HEK293 (cell line): ENCODE measurements around the gene SREBF1.

ENCODE experiments used
- KLF10 ChIP-seq: fragments of 450-650 bp; IDR thresholded peaks from 2 replicates; pipeline ENCODE4 v1.5.1; 2018; ENCODE audit warnings: missing biosample characterization, mild to moderate bottlenecking, missing genetic modification characterization
- MZF1 ChIP-seq: fragments of 450-650 bp; formaldehyde crosslinking; IDR thresholded peaks from 2 replicates; pipeline ENCODE4 v1.5.1; 2017; ENCODE audit warnings: missing biosample characterization, missing genetic modification characterization, borderline replicate concordance
- SETDB1 ChIP-seq: IDR thresholded peaks from one replicate; pipeline ENCODE4 v1.6.1; 2017; ENCODE audit warnings: mild to moderate bottlenecking, low read length, moderate library complexity, mixed read lengths; ENCODE audit not compliant: insufficient read length
- WT1 ChIP-seq: fragments of 450-650 bp; formaldehyde crosslinking; IDR thresholded peaks from 2 replicates; pipeline ENCODE4 v1.5.1; 2016; ENCODE audit warnings: missing biosample characterization, missing genetic modification characterization
- ZBTB1 ChIP-seq: fragments of 450-650 bp; formaldehyde crosslinking; IDR thresholded peaks from 2 replicates; pipeline ENCODE4 v1.5.1; 2016; ENCODE audit warnings: missing biosample characterization, missing genetic modification characterization
- ZBTB10 ChIP-seq: fragments of 450-650 bp; formaldehyde crosslinking; IDR thresholded peaks from 2 replicates; pipeline ENCODE4 v1.5.1; 2016; ENCODE audit warnings: missing biosample characterization, missing genetic modification characterization
- ZBTB8A ChIP-seq: fragments of 450-650 bp; formaldehyde crosslinking; IDR thresholded peaks from 2 replicates; pipeline ENCODE4 v1.5.1; 2016; ENCODE audit warnings: missing biosample characterization, missing genetic modification characterization
- ZNF155 ChIP-seq: fragments of 450-650 bp; formaldehyde crosslinking; IDR thresholded peaks from 2 replicates; pipeline ENCODE4 v1.5.1; 2016; ENCODE audit warnings: missing biosample characterization, missing genetic modification characterization
- ZNF324 ChIP-seq: fragments of 450-650 bp; formaldehyde crosslinking; IDR thresholded peaks from 2 replicates; pipeline ENCODE4 v1.5.1; 2016; ENCODE audit warnings: missing biosample characterization, missing genetic modification characterization
- ZNF626 ChIP-seq: fragments of 450-650 bp; sonication (Bioruptor Pico); formaldehyde crosslinking; IDR thresholded peaks from 2 replicates; pipeline ENCODE4 v1.5.1; 2018; ENCODE audit warnings: missing biosample characterization, missing genetic modification characterization, inconsistent platforms
- ZNF785 ChIP-seq: fragments of 450-650 bp; formaldehyde crosslinking; IDR thresholded peaks from 2 replicates; pipeline ENCODE4 v1.5.1; 2016; ENCODE audit warnings: missing biosample characterization, missing genetic modification characterization
- ZNF791 ChIP-seq: fragments of 450-650 bp; formaldehyde crosslinking; IDR thresholded peaks from 2 replicates; pipeline ENCODE4 v1.5.1; 2016; ENCODE audit warnings: missing biosample characterization, missing genetic modification characterization
- TF ChIP-seq, protein P1 (sequence below): fragments of 450-650 bp; formaldehyde crosslinking; IDR thresholded peaks from 2 replicates; pipeline ENCODE4 v1.5.1; 2016; ENCODE audit warnings: missing biosample characterization, missing genetic modification characterization, low read depth
- TF ChIP-seq, protein P2 (sequence below): fragments of 450-650 bp; formaldehyde crosslinking; IDR thresholded peaks from 2 replicates; pipeline ENCODE4 v1.5.1; 2016; ENCODE audit warnings: missing biosample characterization, missing genetic modification characterization
- TF ChIP-seq, protein P3 (sequence below): fragments of 450-650 bp; formaldehyde crosslinking; IDR thresholded peaks from 2 replicates; pipeline ENCODE4 v1.5.1; 2017; ENCODE audit warnings: missing biosample characterization, missing genetic modification characterization
- TF ChIP-seq, protein P4 (sequence below): fragments of 450-650 bp; formaldehyde crosslinking; IDR thresholded peaks from 2 replicates; pipeline ENCODE4 v1.5.1; 2017; ENCODE audit warnings: missing biosample characterization, missing genetic modification characterization
- TF ChIP-seq, protein P5 (sequence below): fragments of 450-650 bp; formaldehyde crosslinking; IDR thresholded peaks from 2 replicates; pipeline ENCODE4 v1.5.1; 2016; ENCODE audit warnings: missing biosample characterization, missing genetic modification characterization

The SREBF1 gene

DNA sequence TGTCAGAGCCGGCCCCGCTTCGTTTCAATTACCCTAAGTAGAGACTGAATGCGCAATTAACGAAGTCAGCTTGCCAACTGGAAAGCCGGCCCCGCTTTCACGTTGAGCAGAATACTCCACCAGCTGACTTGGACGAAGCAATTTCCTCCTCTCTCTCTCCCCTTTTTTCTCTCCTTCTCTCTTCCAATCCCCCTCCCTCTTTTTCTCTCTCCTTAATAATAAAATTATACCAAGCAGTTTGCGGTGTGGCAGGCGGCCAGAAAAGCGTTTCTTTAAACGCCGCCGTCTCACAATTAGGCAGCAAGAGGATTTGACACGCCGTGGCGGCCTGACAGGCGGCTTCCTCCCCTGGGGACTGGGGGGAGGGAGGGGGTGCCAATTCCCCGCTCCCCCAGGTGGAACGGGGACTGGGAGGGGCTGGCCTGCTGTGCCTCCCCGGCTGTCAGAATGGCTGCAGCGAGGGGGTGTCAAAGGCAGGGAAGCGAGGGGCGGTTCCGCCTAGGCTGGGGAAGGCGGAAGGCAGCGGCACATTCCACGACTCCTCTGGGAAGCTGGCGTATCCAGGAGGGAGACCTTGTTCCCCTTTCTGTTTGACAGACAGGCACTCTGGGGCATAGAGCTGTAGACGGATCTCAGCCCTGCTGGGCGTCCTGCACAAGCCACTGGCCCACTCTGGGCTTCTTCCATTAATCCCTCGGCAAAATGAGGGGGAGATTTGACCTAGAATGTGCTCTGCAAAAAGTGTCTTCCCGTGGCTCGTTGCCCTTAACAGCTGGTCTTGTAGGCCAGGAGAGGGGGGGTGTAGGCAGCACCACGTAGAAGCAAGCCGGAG is 52.7 kb downstream of the SREBF1 start (continued):
- TF ChIP-seq, protein P1, sequence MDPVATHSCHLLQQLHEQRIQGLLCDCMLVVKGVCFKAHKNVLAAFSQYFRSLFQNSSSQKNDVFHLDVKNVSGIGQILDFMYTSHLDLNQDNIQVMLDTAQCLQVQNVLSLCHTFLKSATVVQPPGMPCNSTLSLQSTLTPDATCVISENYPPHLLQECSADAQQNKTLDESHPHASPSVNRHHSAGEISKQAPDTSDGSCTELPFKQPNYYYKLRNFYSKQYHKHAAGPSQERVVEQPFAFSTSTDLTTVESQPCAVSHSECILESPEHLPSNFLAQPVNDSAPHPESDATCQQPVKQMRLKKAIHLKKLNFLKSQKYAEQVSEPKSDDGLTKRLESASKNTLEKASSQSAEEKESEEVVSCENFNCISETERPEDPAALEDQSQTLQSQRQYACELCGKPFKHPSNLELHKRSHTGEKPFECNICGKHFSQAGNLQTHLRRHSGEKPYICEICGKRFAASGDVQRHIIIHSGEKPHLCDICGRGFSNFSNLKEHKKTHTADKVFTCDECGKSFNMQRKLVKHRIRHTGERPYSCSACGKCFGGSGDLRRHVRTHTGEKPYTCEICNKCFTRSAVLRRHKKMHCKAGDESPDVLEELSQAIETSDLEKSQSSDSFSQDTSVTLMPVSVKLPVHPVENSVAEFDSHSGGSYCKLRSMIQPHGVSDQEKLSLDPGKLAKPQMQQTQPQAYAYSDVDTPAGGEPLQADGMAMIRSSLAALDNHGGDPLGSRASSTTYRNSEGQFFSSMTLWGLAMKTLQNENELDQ (tag by site-specific recombination): no peak
- TF ChIP-seq ZNF791 (no peak), ZNF324 (tag by site-specific recombination) (peak; percentile 38; the same call in 1 of the 2 replicates), ZNF626 (tag by site-specific recombination) (no peak), ZBTB1 (0 out of 2 replicates have a peak, but pooled peaks have one; percentile 39), MZF1 (tag by site-specific recombination) (peak; percentile 88), ZBTB8A (tag by site-specific recombination) (peak; percentile 64; the same call in 1 of the 2 replicates), WT1 (tag by site-specific recombination) (peak; percentile 91), ZBTB10 (no peak), ZNF155 (tag by site-specific recombination) (no peak), ZNF785 (tag by site-specific recombination) (no peak), KLF10 (tag by site-specific recombination) (0 out of 2 replicates have a peak, but pooled peaks have one; percentile 35), SETDB1 (no peak)
- TF ChIP-seq, protein P2, sequence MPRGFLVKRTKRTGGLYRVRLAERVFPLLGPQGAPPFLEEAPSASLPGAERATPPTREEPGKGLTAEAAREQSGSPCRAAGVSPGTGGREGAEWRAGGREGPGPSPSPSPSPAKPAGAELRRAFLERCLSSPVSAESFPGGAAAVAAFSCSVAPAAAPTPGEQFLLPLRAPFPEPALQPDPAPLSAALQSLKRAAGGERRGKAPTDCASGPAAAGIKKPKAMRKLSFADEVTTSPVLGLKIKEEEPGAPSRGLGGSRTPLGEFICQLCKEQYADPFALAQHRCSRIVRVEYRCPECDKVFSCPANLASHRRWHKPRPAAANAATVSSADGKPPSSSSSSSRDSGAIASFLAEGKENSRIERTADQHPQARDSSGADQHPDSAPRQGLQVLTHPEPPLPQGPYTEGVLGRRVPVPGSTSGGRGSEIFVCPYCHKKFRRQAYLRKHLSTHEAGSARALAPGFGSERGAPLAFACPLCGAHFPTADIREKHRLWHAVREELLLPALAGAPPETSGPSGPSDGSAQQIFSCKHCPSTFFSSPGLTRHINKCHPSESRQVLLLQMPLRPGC (tag by site-specific recombination): peak; percentile 77
- TF ChIP-seq, protein P3, sequence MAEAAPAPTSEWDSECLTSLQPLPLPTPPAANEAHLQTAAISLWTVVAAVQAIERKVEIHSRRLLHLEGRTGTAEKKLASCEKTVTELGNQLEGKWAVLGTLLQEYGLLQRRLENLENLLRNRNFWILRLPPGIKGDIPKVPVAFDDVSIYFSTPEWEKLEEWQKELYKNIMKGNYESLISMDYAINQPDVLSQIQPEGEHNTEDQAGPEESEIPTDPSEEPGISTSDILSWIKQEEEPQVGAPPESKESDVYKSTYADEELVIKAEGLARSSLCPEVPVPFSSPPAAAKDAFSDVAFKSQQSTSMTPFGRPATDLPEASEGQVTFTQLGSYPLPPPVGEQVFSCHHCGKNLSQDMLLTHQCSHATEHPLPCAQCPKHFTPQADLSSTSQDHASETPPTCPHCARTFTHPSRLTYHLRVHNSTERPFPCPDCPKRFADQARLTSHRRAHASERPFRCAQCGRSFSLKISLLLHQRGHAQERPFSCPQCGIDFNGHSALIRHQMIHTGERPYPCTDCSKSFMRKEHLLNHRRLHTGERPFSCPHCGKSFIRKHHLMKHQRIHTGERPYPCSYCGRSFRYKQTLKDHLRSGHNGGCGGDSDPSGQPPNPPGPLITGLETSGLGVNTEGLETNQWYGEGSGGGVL (tag by site-specific recombination): peak; percentile 98
- TF ChIP-seq, protein P4, sequence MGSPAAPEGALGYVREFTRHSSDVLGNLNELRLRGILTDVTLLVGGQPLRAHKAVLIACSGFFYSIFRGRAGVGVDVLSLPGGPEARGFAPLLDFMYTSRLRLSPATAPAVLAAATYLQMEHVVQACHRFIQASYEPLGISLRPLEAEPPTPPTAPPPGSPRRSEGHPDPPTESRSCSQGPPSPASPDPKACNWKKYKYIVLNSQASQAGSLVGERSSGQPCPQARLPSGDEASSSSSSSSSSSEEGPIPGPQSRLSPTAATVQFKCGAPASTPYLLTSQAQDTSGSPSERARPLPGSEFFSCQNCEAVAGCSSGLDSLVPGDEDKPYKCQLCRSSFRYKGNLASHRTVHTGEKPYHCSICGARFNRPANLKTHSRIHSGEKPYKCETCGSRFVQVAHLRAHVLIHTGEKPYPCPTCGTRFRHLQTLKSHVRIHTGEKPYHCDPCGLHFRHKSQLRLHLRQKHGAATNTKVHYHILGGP (tag by site-specific recombination): no peak
- TF ChIP-seq, protein P5, sequence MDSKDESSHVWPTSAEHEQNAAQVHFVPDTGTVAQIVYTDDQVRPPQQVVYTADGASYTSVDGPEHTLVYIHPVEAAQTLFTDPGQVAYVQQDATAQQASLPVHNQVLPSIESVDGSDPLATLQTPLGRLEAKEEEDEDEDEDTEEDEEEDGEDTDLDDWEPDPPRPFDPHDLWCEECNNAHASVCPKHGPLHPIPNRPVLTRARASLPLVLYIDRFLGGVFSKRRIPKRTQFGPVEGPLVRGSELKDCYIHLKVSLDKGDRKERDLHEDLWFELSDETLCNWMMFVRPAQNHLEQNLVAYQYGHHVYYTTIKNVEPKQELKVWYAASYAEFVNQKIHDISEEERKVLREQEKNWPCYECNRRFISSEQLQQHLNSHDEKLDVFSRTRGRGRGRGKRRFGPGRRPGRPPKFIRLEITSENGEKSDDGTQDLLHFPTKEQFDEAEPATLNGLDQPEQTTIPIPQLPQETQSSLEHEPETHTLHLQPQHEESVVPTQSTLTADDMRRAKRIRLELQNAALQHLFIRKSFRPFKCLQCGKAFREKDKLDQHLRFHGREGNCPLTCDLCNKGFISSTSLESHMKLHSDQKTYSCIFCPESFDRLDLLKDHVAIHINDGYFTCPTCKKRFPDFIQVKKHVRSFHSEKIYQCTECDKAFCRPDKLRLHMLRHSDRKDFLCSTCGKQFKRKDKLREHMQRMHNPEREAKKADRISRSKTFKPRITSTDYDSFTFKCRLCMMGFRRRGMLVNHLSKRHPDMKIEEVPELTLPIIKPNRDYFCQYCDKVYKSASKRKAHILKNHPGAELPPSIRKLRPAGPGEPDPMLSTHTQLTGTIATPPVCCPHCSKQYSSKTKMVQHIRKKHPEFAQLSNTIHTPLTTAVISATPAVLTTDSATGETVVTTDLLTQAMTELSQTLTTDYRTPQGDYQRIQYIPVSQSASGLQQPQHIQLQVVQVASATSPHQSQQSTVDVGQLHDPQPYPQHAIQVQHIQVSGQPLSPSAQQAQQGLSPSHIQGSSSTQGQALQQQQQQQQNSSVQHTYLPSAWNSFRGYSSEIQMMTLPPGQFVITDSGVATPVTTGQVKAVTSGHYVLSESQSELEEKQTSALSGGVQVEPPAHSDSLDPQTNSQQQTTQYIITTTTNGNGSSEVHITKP (tag by site-specific recombination): peak; percentile 71
